GM18499 (cell line): ENCODE data around the gene OR1L4.

Experiments used
- ATAC-seq: cut with Tn5 transposase; IDR thresholded peaks from one replicate; pipeline ENCODE4 v1.9.1; 2021; ENCODE audit warnings: moderate number of reproducible peaks; ENCODE audit not compliant: insufficient read depth, unreplicated experiment

OR1L4 gene

GRCh38 chr9:122723690-122724089 is at the start of gene OR1L4:
OR1L4 (plus strand) TSS chr9:122723990; CDS start chr9:122723990, 0 bp downstream.
- no peak for ATAC-seq

DNA sequence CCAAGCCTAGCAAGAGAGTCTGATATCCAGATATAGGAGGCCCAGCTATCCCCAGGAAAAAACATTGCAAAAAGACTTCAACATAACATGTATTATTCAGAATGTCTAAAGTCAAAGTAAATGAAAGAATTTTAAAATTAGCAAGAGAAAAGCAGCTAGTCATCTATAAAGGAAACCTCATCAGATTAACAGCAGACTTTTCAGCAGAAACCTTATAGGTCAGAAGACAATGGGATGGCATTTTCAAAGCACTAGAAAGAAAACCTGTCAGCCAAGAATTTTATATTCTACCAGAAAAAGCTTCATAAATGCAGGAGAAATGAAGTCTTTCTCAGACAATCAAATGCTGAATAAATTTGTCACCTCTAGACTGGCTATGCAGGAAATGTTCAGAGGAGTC is 38.9 kb upstream of the OR1L4 start:
- ATAC-seq, result no peak

GRCh38 chr9:122695696-122696095 is 28.1 kb upstream of the OR1L4 start:
- no peak for ATAC-seq

GRCh38 chr9:122718038-122718437 is 5.8 kb upstream of the OR1L4 start:
- no peak for ATAC-seq

DNA sequence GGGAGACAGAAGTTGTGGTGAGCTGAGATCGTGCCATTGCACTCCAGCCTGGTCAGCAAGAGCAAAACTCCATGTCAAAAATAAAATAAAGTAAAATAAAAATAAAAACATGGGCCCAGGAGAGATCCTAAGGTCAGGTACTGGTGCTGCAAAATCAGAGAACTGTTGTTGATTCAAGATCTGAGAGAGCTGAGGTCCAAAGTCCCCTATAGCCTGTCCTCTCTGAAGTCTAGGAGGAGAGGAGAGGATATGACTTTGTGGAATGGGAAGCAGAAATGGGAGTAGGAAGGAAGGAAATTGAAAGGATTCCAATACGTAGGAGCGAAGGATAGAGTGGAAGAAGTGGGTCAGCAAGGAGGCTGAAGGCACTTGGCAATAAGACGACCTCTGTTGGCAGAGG is 4.6 kb upstream of the OR1L4 start:
- ATAC-seq, result no peak

DNA sequence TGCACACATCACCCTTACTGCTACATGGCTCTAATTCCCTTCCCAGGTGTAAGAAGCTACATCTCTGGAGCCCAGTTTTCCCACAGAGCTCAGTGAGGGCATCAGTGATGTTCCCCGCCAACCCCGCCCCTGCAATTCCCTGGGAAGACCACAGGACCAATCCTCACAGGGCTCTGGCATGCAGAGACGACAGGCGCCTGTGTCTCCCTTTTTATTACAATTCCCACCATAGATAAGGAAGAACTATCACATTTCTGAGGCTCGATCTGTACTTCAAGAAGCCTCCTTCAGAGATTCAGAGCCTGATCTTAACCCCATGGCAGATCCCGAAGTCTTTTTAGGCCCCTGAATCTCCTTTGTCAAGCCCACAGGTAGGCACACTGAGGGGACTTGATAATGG is 18.2 kb downstream of the OR1L4 start, which contains the start of gene OR1L6:
Gene OR1L6, plus strand, starts transcription at position 301 of the 400 bp plus-strand sequence. CDS start 7,545 bp downstream, outside the sequence.
- ATAC-seq, result no peak

- ATAC-seq, result no peak
Observed at GRCh38 chr9:122754825-122755224, 31.0 kb downstream of the OR1L4 start.

GRCh38 chr9:122767817-122768216 is 44.0 kb downstream of the OR1L4 start:
- ATAC-seq, result no peak
